Nephron progenitor cell (in vitro differentiated cells): ENCODE data around the gene DCTN4.

Experiments
- DNase-seq: peaks from one replicate; pipeline ENCODE4 v3.0.0; 2021
- H3K27ac Mint-ChIP-seq: 2 replicates; pipeline ENCODE4 v1.8.0; 2021; ENCODE audit warnings: mild to moderate bottlenecking, moderate library complexity, mixed read lengths
- H3K27me3 Mint-ChIP-seq: 2 replicates; pipeline ENCODE4 v1.8.0; 2021; ENCODE audit warnings: mild to moderate bottlenecking, low read depth, mixed read lengths; ENCODE audit not compliant: poor library complexity
- H3K36me3 Mint-ChIP-seq: 2 replicates; pipeline ENCODE4 v1.8.0; 2021; ENCODE audit warnings: low read depth, mixed read lengths
- H3K4me1 Mint-ChIP-seq: 2 replicates; pipeline ENCODE4 v1.8.0; 2021; ENCODE audit warnings: mixed read lengths
- H3K4me3 Mint-ChIP-seq: 2 replicates; pipeline ENCODE4 v1.8.0; 2021; ENCODE audit warnings: mild to moderate bottlenecking, moderate library complexity, mixed read lengths
- H3K9me3 Mint-ChIP-seq: 2 replicates; pipeline ENCODE4 v1.8.0; 2021; ENCODE audit warnings: mild to moderate bottlenecking, moderate library complexity, mixed read lengths
- TF ChIP-seq, protein P1 (sequence below): fragments of 200-600 bp; sonication (generic); IDR thresholded peaks from 2 replicates; pipeline ENCODE4 v1.5.0; 2021; ENCODE audit warnings: antibody characterized with exemption

DCTN4 gene

DNA sequence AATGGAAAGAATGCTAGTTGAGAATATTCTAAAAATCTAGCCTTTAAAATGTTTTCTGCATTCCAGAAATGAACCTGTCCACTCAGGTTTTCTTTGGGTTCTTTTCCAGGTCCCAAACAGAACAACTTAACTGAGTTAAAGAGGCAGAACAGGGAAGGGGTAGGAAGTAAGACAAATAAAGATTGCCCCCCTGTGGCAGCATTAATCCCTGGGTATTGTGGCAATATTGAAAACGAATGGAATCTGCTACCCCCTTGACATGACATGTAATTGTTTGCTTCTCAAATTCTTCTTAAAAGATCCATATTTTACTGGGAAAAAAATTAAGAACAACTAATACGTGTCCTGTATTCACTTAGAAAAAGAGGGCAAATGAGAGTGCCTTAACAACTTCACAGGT, 48.7 kb downstream of the DCTN4 start:
- Mint-ChIP-seq H3K27ac (no peak overlapping the region), H3K36me3 (peaks cover 33% of the 10 kb centered on the region), H3K4me3 (no peak overlapping the region), H3K9me3 (no peaks in the 10 kb centered on the region), H3K4me1 (peaks cover 6% of the 10 kb centered on the region), H3K27me3 (no peaks in the 10 kb centered on the region)
- TF ChIP-seq, protein P1, sequence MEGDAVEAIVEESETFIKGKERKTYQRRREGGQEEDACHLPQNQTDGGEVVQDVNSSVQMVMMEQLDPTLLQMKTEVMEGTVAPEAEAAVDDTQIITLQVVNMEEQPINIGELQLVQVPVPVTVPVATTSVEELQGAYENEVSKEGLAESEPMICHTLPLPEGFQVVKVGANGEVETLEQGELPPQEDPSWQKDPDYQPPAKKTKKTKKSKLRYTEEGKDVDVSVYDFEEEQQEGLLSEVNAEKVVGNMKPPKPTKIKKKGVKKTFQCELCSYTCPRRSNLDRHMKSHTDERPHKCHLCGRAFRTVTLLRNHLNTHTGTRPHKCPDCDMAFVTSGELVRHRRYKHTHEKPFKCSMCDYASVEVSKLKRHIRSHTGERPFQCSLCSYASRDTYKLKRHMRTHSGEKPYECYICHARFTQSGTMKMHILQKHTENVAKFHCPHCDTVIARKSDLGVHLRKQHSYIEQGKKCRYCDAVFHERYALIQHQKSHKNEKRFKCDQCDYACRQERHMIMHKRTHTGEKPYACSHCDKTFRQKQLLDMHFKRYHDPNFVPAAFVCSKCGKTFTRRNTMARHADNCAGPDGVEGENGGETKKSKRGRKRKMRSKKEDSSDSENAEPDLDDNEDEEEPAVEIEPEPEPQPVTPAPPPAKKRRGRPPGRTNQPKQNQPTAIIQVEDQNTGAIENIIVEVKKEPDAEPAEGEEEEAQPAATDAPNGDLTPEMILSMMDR: peak; percentile 27
- no peak for DNase-seq

GRCh38 chr5:150706776-150707390, 51.9 kb downstream of the DCTN4 start:
- H3K36me3 Mint-ChIP-seq: peaks cover 22% of the 10 kb centered on the region
- H3K27me3 Mint-ChIP-seq: peaks cover 21% of the 10 kb centered on the region
- no peak overlapping the region for H3K4me3 Mint-ChIP-seq
- no peak for DNase-seq
- no peaks in the 10 kb centered on the region for H3K9me3 Mint-ChIP-seq
- TF ChIP-seq, protein P1: no peak
- peaks cover 6% of the 10 kb centered on the region for H3K4me1 Mint-ChIP-seq
- H3K27ac Mint-ChIP-seq: peak overlapping the region; percentile 94

DNA sequence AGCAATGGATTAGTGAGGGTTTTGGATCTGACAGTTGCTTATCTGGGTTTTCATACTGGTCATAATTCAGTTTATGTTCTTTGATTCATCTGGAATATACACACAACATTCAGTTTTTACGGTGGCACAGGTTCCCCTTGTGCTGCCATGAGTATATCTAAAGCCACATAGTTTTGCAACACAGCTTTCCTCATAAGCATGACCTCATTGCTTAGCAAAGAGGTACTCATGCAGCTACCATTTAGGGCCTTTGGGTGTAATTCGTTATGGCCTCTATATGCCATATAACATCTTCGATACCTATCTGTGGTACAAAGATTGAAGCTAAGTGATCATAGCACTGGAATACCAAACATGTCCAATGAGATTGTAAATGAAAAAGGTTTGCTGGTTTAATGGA, 55.1 kb downstream of the DCTN4 start:
- DNase-seq: no peak
- TF ChIP-seq, protein P1: no peak
- peaks cover 13% of the 10 kb centered on the region for H3K36me3 Mint-ChIP-seq
- H3K4me3 Mint-ChIP-seq: no peak overlapping the region
- no peaks in the 10 kb centered on the region for H3K9me3 Mint-ChIP-seq
- H3K27ac Mint-ChIP-seq: no peak overlapping the region
- peaks cover 22% of the 10 kb centered on the region for H3K27me3 Mint-ChIP-seq
- H3K4me1 Mint-ChIP-seq: peaks cover 6% of the 10 kb centered on the region

DNA sequence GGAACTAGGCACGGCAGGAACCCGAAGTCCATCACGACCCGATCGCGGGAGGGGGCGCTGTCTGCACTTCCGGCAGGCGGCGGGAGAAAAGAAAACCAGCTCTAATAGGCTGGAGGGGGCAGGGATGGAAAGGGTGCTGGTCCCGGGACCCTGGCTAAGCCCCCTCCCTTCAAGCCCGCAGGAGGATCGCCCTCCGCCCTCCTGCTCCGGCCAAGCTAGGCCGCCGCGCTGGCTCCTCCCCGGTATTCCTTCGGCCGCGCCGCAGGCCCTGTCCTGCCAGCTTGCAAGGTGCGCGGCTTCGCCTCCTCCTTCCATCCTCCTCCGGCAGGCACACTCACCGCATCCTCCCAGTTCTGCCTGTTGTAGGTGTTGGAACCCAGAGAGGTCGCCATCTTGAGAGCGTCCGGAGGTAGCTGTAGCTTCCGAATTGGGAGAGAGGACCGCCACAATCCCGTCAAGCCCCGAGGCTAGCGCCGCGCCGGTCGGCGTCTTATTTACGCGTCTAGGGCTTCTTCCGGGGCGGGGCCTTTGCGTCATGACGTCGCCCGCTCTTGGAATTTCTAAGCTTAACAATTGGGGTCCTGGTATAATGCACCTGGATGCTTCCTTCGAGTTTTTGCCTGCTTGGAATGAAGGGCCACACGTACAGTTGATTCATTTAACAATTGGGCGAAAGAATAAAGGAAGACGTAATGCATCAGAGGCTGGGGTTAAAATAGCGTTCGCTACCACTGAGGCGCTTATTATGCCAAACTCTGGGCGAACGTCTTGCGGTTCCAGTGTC, 58.0 kb downstream of the DCTN4 start, which contains the start of gene RBM22:
TSS of gene RBM22 (minus strand) at position 469 of the 784 bp plus-strand sequence. CDS start at position 392, 77 bp downstream.
- H3K9me3 Mint-ChIP-seq: no peaks in the 10 kb centered on the region
- no peak within 1 kb of the TSS for H3K27ac Mint-ChIP-seq
- TF ChIP-seq, protein P1: peak; percentile 4

GRCh38 chr5:150700246-150700593, 58.6 kb downstream of the DCTN4 start:
- Mint-ChIP-seq H3K27ac (no peak overlapping the region), H3K9me3 (no peaks in the 10 kb centered on the region), H3K36me3 (peaks cover 30% of the 10 kb centered on the region), H3K4me1 (no peaks in the 10 kb centered on the region), H3K27me3 (peaks cover 22% of the 10 kb centered on the region), H3K4me3 (no peak overlapping the region)
- TF ChIP-seq, protein P1: peak; percentile 23
- DNase-seq: no peak

More for the DNA sequence above, 58.0 kb downstream of the DCTN4 start, which contains the start of gene RBM22:
- Mint-ChIP-seq H3K4me3 (no peak within 1 kb of the TSS), H3K4me1 (no peaks in the 10 kb centered on the region), H3K27me3 (peaks cover 22% of the 10 kb centered on the region), H3K36me3 (peaks cover 25% of the 10 kb centered on the region)
- peak; percentile 87 for DNase-seq
